HEK293 (cell line): ENCODE measurements around the gene TSC22D1.

Source experiments
- CTCF ChIA-PET: fragments of 350-600 bp; formaldehyde crosslinking; extraction: SDS; loops from one replicate; lab custom pipeline; 2021; ENCODE audit warnings: antibody characterized with exemption; lab: Yijun Ruan, JAX
- POLR2A ChIA-PET: fragments of 300-600 bp; formaldehyde crosslinking; extraction: SDS; loops from one replicate; lab custom pipeline; 2020; ENCODE audit warnings: antibody characterized with exemption, inconsistent platforms; lab: Yijun Ruan, JAX
- H3K27ac ChIP-seq: fragments of 200-500 bp; sonication (Bioruptor generic); 2 replicates; pipeline ENCODE4 v1.5.1; 2014; ENCODE audit warnings: low read depth, low read length, control low read depth, inconsistent platforms; ENCODE audit errors: extremely low read depth
- H3K36me3 ChIP-seq, 2 experiments: fragments of 200-500 bp in 1 of 2; sonication (Bioruptor generic) in 1 of 2; 1 replicate in 1 of 2; 2 replicates in 1 of 2; pipeline ENCODE4 v1.5.1; 2014 to 2017; ENCODE audit warnings: inconsistent platforms in 2 of 2, low read length in 2 of 2; ENCODE audit not compliant: control insufficient read depth in 2 of 2, insufficient read depth in 1 of 2
- H3K4me1 ChIP-seq: fragments of 200-500 bp; sonication (Bioruptor generic); 2 replicates; pipeline ENCODE4 v1.5.1; 2014; ENCODE audit warnings: mild to moderate bottlenecking, low read length, inconsistent platforms; ENCODE audit not compliant: control insufficient read depth, insufficient read depth
- H3K4me3 ChIP-seq: 2 replicates; pipeline ENCODE4 v1.5.1; 2011; ENCODE audit warnings: low read depth, mild to moderate bottlenecking, control low read depth, low read length, moderate library complexity
- H3K9me3 ChIP-seq: fragments of 200-500 bp; sonication (Bioruptor generic); 2 replicates; pipeline ENCODE4 v1.5.1; 2014; ENCODE audit warnings: low read depth, low read length, inconsistent platforms; ENCODE audit not compliant: control insufficient read depth, insufficient read depth
- CTCF ChIP-seq: fragments of 450-650 bp; formaldehyde crosslinking; IDR thresholded peaks from 2 replicates; pipeline ENCODE4 v1.5.1; 2016; ENCODE audit warnings: missing biosample characterization, missing genetic modification characterization
- GLI4 ChIP-seq: fragments of 450-650 bp; formaldehyde crosslinking; IDR thresholded peaks from 2 replicates; pipeline ENCODE4 v1.5.1; 2016; ENCODE audit warnings: missing biosample characterization, missing genetic modification characterization
- INSM2 ChIP-seq: fragments of 450-650 bp; formaldehyde crosslinking; IDR thresholded peaks from 2 replicates; pipeline ENCODE4 v1.5.1; 2016; ENCODE audit warnings: missing biosample characterization, missing genetic modification characterization
- KLF8 ChIP-seq: fragments of 450-650 bp; formaldehyde crosslinking; IDR thresholded peaks from 2 replicates; pipeline ENCODE4 v1.5.1; 2016; ENCODE audit warnings: missing biosample characterization, missing genetic modification characterization
- PBX3 ChIP-seq: sonication (generic); formaldehyde crosslinking; IDR thresholded peaks from 2 replicates; pipeline ENCODE4 v1.8.1; 2022; ENCODE audit warnings: mild to moderate bottlenecking, moderate library complexity, missing genetic modification reagents
- SETDB1 ChIP-seq: IDR thresholded peaks from one replicate; pipeline ENCODE4 v1.6.1; 2017; ENCODE audit warnings: mild to moderate bottlenecking, low read length, moderate library complexity, mixed read lengths; ENCODE audit not compliant: insufficient read length
- ZFP37 ChIP-seq: fragments of 450-650 bp; formaldehyde crosslinking; IDR thresholded peaks from 2 replicates; pipeline ENCODE4 v1.5.1; 2016; ENCODE audit warnings: missing biosample characterization, missing genetic modification characterization
- ZNF10 ChIP-seq: fragments of 450-650 bp; formaldehyde crosslinking; IDR thresholded peaks from 2 replicates; pipeline ENCODE4 v1.5.1; 2017; ENCODE audit warnings: missing biosample characterization, missing genetic modification characterization
- ZNF239 ChIP-seq: fragments of 450-650 bp; formaldehyde crosslinking; IDR thresholded peaks from 2 replicates; pipeline ENCODE4 v1.5.1; 2016; ENCODE audit warnings: missing biosample characterization, missing genetic modification characterization
- ZNF292 ChIP-seq: fragments of 450-650 bp; formaldehyde crosslinking; IDR thresholded peaks from 2 replicates; pipeline ENCODE4 v1.5.1; 2016; ENCODE audit warnings: low read depth, missing biosample characterization, missing genetic modification characterization, borderline replicate concordance
- ZNF510 ChIP-seq: fragments of 450-650 bp; formaldehyde crosslinking; IDR thresholded peaks from 2 replicates; pipeline ENCODE4 v1.5.1; 2018; ENCODE audit warnings: mild to moderate bottlenecking, missing genetic modification characterization, missing biosample characterization; ENCODE audit not compliant: insufficient replicate concordance
- ZNF529 ChIP-seq: fragments of 450-650 bp; formaldehyde crosslinking; IDR thresholded peaks from 2 replicates; pipeline ENCODE4 v1.5.1; 2017; ENCODE audit warnings: missing genetic modification characterization, missing biosample characterization; ENCODE audit not compliant: insufficient replicate concordance
- ZNF530 ChIP-seq: fragments of 450-650 bp; formaldehyde crosslinking; IDR thresholded peaks from 2 replicates; pipeline ENCODE4 v1.5.1; 2016; ENCODE audit warnings: low read depth, missing biosample characterization, missing genetic modification characterization
- ZNF549 ChIP-seq: fragments of 450-650 bp; IDR thresholded peaks from 2 replicates; pipeline ENCODE4 v1.5.1; 2018; ENCODE audit warnings: missing biosample characterization, missing genetic modification characterization, mild to moderate bottlenecking, inconsistent platforms, moderate library complexity
- ZNF677 ChIP-seq: fragments of 450-650 bp; IDR thresholded peaks from 2 replicates; pipeline ENCODE4 v1.5.0; 2018; ENCODE audit warnings: missing biosample characterization, mild to moderate bottlenecking, missing genetic modification characterization, moderate library complexity
- ZNF792 ChIP-seq: fragments of 450-650 bp; formaldehyde crosslinking; IDR thresholded peaks from 2 replicates; pipeline ENCODE4 v1.5.1; 2016; ENCODE audit warnings: missing biosample characterization, missing genetic modification characterization
- TF ChIP-seq, protein P1 (sequence below): fragments of 450-650 bp; formaldehyde crosslinking; IDR thresholded peaks from 2 replicates; pipeline ENCODE4 v1.5.1; 2016; ENCODE audit warnings: missing biosample characterization, missing genetic modification characterization, low read depth
- TF ChIP-seq, protein P2 (sequence below): fragments of 450-650 bp; formaldehyde crosslinking; IDR thresholded peaks from 2 replicates; pipeline ENCODE4 v1.5.1; 2016; ENCODE audit warnings: missing biosample characterization, missing genetic modification characterization
- TF ChIP-seq, protein P3 (sequence below): fragments of 450-650 bp; formaldehyde crosslinking; IDR thresholded peaks from 2 replicates; pipeline ENCODE4 v1.5.1; 2017; ENCODE audit warnings: missing biosample characterization, missing genetic modification characterization

The TSC22D1 gene

DNA sequence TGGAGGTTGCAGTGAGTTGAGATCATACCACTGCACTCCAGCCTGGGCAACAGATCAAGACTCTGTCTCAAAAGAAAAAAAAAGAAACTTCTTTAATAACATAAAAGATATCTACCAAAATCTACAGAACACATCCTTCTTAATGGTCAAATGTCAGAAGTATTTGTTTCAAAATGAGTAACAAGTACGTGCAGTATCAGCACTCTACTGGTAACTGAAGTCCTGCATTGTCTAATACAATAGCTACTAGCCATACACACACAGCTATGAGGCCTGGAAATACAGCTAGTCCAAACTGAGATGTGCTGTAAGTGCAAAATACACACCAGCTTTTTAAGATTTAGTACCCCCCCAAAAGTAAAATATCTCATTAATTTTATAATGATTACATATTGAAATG lies 88.1 kb downstream of the TSC22D1 start:
- H3K27ac ChIP-seq: no peak overlapping the region
- ChIA-PET CTCF (interaction anchor here (1.2 kb wide), 1 partner anchor 17 kb away, joined by 3 read pairs; no protein-coding TSS in a partner anchor), POLR2A (no interaction called here)
- H3K4me3 ChIP-seq: no peak overlapping the region
- TF ChIP-seq INSM2 (tag by site-specific recombination) (no peak), KLF8 (tag by site-specific recombination) (no peak), ZNF792 (tag by site-specific recombination) (no peak), ZNF677 (tag by site-specific recombination) (no peak), ZNF239 (tag by site-specific recombination) (no peak), CTCF (tag by site-specific recombination) (no peak), PBX3 (CRISPR knock-in tag) (no peak), ZFP37 (tag by site-specific recombination) (no peak), ZNF549 (tag by site-specific recombination) (no peak), ZNF10 (tag by site-specific recombination) (no peak), ZNF530 (no peak), GLI4 (tag by site-specific recombination) (no peak), ZNF529 (tag by site-specific recombination) (no peak), ZNF510 (tag by site-specific recombination) (no peak), SETDB1 (no peak), ZNF292 (no peak)
- TF ChIP-seq, protein P1, sequence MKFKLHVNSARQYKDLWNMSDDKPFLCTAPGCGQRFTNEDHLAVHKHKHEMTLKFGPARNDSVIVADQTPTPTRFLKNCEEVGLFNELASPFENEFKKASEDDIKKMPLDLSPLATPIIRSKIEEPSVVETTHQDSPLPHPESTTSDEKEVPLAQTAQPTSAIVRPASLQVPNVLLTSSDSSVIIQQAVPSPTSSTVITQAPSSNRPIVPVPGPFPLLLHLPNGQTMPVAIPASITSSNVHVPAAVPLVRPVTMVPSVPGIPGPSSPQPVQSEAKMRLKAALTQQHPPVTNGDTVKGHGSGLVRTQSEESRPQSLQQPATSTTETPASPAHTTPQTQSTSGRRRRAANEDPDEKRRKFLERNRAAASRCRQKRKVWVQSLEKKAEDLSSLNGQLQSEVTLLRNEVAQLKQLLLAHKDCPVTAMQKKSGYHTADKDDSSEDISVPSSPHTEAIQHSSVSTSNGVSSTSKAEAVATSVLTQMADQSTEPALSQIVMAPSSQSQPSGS (tag by site-specific recombination): no peak
- TF ChIP-seq, protein P2, sequence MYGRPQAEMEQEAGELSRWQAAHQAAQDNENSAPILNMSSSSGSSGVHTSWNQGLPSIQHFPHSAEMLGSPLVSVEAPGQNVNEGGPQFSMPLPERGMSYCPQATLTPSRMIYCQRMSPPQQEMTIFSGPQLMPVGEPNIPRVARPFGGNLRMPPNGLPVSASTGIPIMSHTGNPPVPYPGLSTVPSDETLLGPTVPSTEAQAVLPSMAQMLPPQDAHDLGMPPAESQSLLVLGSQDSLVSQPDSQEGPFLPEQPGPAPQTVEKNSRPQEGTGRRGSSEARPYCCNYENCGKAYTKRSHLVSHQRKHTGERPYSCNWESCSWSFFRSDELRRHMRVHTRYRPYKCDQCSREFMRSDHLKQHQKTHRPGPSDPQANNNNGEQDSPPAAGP (tag by site-specific recombination): no peak
- TF ChIP-seq, protein P3, sequence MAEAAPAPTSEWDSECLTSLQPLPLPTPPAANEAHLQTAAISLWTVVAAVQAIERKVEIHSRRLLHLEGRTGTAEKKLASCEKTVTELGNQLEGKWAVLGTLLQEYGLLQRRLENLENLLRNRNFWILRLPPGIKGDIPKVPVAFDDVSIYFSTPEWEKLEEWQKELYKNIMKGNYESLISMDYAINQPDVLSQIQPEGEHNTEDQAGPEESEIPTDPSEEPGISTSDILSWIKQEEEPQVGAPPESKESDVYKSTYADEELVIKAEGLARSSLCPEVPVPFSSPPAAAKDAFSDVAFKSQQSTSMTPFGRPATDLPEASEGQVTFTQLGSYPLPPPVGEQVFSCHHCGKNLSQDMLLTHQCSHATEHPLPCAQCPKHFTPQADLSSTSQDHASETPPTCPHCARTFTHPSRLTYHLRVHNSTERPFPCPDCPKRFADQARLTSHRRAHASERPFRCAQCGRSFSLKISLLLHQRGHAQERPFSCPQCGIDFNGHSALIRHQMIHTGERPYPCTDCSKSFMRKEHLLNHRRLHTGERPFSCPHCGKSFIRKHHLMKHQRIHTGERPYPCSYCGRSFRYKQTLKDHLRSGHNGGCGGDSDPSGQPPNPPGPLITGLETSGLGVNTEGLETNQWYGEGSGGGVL (tag by site-specific recombination): no peak
- H3K4me1 ChIP-seq: no peaks in the 10 kb centered on the region
- no peaks in the 10 kb centered on the region for H3K9me3 ChIP-seq
- no peaks in the 10 kb centered on the region for H3K36me3 ChIP-seq
